Lower leg skin (tissue), 3 donors: Measurements from ENCODE around the gene UQCRC1.

Source experiments
- POLR2A ChIP-seq, 2 donors: fragments of 450-650 bp; IDR thresholded peaks; one replicate each; pipeline ENCODE4 v1.6.1; 2016 to 2017; ENCODE audit warnings: antibody characterized with exemption in 2 of 2, mild to moderate bottlenecking in 1 of 2, moderate library complexity in 1 of 2
- TF ChIP-seq, protein P1 (sequence below), 3 donors: fragments of 450-650 bp; IDR thresholded peaks; one replicate each; pipeline ENCODE4 v1.5.1; 2016; ENCODE audit warnings: antibody characterized with exemption in 3 of 3, mild to moderate bottlenecking in 3 of 3, moderate library complexity in 2 of 3

DNA sequence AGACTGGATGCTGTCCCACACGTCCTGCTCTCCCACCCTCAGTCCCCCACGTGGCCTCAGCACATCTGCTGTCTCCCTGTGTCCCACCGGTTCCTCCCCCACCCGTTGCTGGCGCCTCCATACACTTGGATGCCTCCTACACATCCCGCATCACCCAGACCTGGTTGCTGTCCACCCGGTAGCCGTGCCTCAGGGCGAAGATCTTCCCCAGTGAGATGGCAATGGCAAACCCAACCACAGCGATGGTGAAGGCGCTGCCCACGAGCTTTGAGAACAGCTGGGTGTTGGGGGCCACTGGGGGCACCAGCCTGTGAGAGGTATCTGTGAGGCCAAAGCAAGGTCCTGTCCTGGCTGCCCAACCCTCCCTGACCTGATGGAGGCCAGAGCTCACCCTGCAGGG lies 21.4 kb upstream of the UQCRC1 start:
- TF ChIP-seq, protein P1, sequence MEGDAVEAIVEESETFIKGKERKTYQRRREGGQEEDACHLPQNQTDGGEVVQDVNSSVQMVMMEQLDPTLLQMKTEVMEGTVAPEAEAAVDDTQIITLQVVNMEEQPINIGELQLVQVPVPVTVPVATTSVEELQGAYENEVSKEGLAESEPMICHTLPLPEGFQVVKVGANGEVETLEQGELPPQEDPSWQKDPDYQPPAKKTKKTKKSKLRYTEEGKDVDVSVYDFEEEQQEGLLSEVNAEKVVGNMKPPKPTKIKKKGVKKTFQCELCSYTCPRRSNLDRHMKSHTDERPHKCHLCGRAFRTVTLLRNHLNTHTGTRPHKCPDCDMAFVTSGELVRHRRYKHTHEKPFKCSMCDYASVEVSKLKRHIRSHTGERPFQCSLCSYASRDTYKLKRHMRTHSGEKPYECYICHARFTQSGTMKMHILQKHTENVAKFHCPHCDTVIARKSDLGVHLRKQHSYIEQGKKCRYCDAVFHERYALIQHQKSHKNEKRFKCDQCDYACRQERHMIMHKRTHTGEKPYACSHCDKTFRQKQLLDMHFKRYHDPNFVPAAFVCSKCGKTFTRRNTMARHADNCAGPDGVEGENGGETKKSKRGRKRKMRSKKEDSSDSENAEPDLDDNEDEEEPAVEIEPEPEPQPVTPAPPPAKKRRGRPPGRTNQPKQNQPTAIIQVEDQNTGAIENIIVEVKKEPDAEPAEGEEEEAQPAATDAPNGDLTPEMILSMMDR (IDR thresholded peaks at IDR 0.05): no peak
- no peak for TF ChIP-seq POLR2A (IDR thresholded peaks at IDR 0.05)
